ENCODE measurements around the gene RUNX3.

RUNX3 gene

DNA sequence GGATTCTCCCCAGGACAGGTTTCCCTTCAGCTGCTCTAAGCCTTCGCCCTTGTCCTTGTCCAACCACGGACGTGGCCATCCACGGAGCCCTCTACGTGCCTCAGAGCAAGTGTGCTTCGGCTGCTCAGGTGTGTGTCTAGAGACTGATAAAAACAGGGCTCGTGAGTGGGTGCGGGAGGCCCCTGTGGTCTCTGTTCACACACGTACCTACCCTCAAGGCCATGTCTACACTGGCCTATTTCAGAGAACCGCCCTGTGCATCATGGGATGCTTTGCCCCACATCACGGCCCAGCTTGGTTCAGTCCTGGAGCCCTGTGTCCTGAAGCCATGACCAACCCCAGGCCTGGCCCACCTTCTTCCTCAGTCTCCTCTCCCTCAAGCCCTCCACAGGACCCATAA, 24.6 kb upstream of the RUNX3 start:
- Histone ChIP-seq H3K4me3 (ENCODE audit: low read length) (no peak overlapping the region), H3K9ac (ENCODE audit: low read depth, low read length) (no peak overlapping the region), H3K27me3 (ENCODE audit: insufficient read depth, low read length) (no peaks in the 10 kb centered on the region), H3K36me3 (ENCODE audit: insufficient read depth, low read length) (no peaks in the 10 kb centered on the region), H3K4me1 (ENCODE audit: insufficient read depth, low read length) (peaks cover 5% of the 10 kb centered on the region; the same call in 1 of the 2 replicates), H3K9me3 (ENCODE audit: insufficient read depth, low read depth, low read length) (no peaks in the 10 kb centered on the region), H3K27ac (ENCODE audit: low read depth, low read length) (no peak overlapping the region)
- 97% methylated on average over 11 of the region's 11 CpGs for WGBS

DNA sequence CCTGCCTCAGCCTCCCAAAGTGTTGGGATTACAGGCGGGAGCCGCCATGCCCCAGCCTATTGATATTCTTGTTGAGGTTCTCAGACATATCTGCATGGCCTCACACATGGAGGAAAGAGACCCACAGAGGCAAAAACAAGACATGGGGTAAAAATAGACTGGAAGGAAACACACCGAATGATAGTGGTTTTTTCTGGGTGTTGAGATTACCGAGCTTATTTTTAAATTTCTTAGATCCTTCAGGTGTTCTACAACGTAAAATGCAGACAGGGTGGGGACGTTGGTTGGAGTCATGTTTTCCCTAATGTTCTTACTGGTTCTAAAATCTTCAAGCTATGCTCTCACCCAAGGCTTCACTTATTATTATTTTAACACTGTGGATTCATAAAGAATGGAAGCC, 23.9 kb upstream of the RUNX3 start:
- H3K4me1 ChIP-seq (ENCODE audit: insufficient read depth, low read length), result peaks cover 6% of the 10 kb centered on the region; the same call in 1 of the 2 replicates
- 93% methylated on average over 6 of the region's 6 CpGs for WGBS
- H3K36me3 ChIP-seq (ENCODE audit: insufficient read depth, low read length), result no peaks in the 10 kb centered on the region
- H3K27ac ChIP-seq (ENCODE audit: low read depth, low read length), result no peak overlapping the region
- no peaks in the 10 kb centered on the region for H3K9me3 ChIP-seq (ENCODE audit: insufficient read depth, low read depth, low read length)
- H3K9ac ChIP-seq (ENCODE audit: low read depth, low read length), result no peak overlapping the region
- no peak overlapping the region for H3K4me3 ChIP-seq (ENCODE audit: low read length)
- H3K27me3 ChIP-seq (ENCODE audit: insufficient read depth, low read length), result no peaks in the 10 kb centered on the region

DNA sequence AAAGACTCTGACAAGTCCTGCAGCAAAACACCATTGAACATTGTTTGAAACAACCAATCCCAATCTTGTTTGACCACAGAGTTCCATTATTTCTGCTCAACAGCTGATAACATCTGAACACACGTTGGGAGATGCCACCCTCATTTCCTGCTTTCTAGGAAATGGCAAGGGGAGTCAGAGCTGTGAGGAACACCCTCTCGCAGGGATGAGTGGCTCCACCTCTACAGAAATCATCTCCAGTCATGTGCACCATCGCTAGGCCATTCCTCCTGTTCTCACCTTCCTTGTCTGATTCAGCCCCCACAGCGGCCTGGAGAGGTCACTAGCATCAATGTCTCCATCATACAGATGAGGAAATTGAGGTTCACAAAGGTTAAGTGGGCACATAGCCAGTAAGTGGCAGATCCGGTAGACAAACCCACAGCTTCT, 22.4 kb upstream of the RUNX3 start:
- Histone ChIP-seq H3K27me3 (ENCODE audit: insufficient read depth, low read length) (no peaks in the 10 kb centered on the region), H3K9ac (ENCODE audit: low read depth, low read length) (no peak overlapping the region), H3K4me1 (ENCODE audit: insufficient read depth, low read length) (peaks cover 6% of the 10 kb centered on the region; the same call in 1 of the 2 replicates), H3K27ac (ENCODE audit: low read depth, low read length) (no peak overlapping the region), H3K9me3 (ENCODE audit: insufficient read depth, low read depth, low read length) (no peaks in the 10 kb centered on the region), H3K4me3 (ENCODE audit: low read length) (no peak overlapping the region), H3K36me3 (ENCODE audit: insufficient read depth, low read length) (no peaks in the 10 kb centered on the region)
- 67% methylated on average over 5 of the region's 5 CpGs for WGBS

- 91% methylated on average over 2 of the region's 2 CpGs for WGBS
Measured at GRCh38 chr1:24951810-24952412, 21.8 kb upstream of the RUNX3 start.

GRCh38 chr1:24951337-24951736, 21.3 kb upstream of the RUNX3 start:
- Histone ChIP-seq H3K36me3 (ENCODE audit: insufficient read depth, low read length) (no peaks in the 10 kb centered on the region), H3K9ac (ENCODE audit: low read depth, low read length) (no peak overlapping the region), H3K4me3 (ENCODE audit: low read length) (no peak overlapping the region), H3K9me3 (ENCODE audit: insufficient read depth, low read depth, low read length) (no peaks in the 10 kb centered on the region), H3K4me1 (ENCODE audit: insufficient read depth, low read length) (peaks cover 6% of the 10 kb centered on the region; the same call in 1 of the 2 replicates), H3K27me3 (ENCODE audit: insufficient read depth, low read length) (no peaks in the 10 kb centered on the region), H3K27ac (ENCODE audit: low read depth, low read length) (no peak overlapping the region)
- 83% methylated on average over 6 of the region's 6 CpGs for WGBS

More at GRCh38 chr1:24951810-24952412, 21.8 kb upstream of the RUNX3 start:
- no peaks in the 10 kb centered on the region for H3K27me3 ChIP-seq (ENCODE audit: insufficient read depth, low read length)
- H3K9me3 ChIP-seq (ENCODE audit: insufficient read depth, low read depth, low read length), result no peaks in the 10 kb centered on the region
- no peak overlapping the region for H3K27ac ChIP-seq (ENCODE audit: low read depth, low read length)
- H3K36me3 ChIP-seq (ENCODE audit: insufficient read depth, low read length), result no peaks in the 10 kb centered on the region
- H3K4me1 ChIP-seq (ENCODE audit: insufficient read depth, low read length), result peaks cover 6% of the 10 kb centered on the region; the same call in 1 of the 2 replicates
- H3K4me3 ChIP-seq (ENCODE audit: low read length), result no peak overlapping the region
- H3K9ac ChIP-seq (ENCODE audit: low read depth, low read length), result no peak overlapping the region

GRCh38 chr1:24949331-24949881, 19.3 kb upstream of the RUNX3 start:
- peaks cover 6% of the 10 kb centered on the region; the same call in 1 of the 2 replicates for H3K4me1 ChIP-seq (ENCODE audit: insufficient read depth, low read length)
- H3K4me3 ChIP-seq (ENCODE audit: low read length), result no peak overlapping the region
- WGBS, result 78% methylated on average over 12 of the region's 12 CpGs
- no peaks in the 10 kb centered on the region for H3K27me3 ChIP-seq (ENCODE audit: insufficient read depth, low read length)
- H3K27ac ChIP-seq (ENCODE audit: low read depth, low read length), result no peak overlapping the region
- H3K36me3 ChIP-seq (ENCODE audit: insufficient read depth, low read length), result no peaks in the 10 kb centered on the region
- H3K9ac ChIP-seq (ENCODE audit: low read depth, low read length), result no peak overlapping the region
- no peaks in the 10 kb centered on the region for H3K9me3 ChIP-seq (ENCODE audit: insufficient read depth, low read depth, low read length)

GRCh38 chr1:24948079-24948827, 18.2 kb upstream of the RUNX3 start:
- no peak overlapping the region for H3K4me3 ChIP-seq (ENCODE audit: low read length)
- no peaks in the 10 kb centered on the region for H3K36me3 ChIP-seq (ENCODE audit: insufficient read depth, low read length)
- H3K9ac ChIP-seq (ENCODE audit: low read depth, low read length), result no peak overlapping the region
- H3K9me3 ChIP-seq (ENCODE audit: insufficient read depth, low read depth, low read length), result no peaks in the 10 kb centered on the region
- H3K27me3 ChIP-seq (ENCODE audit: insufficient read depth, low read length), result no peaks in the 10 kb centered on the region
- peaks cover 6% of the 10 kb centered on the region; the same call in 1 of the 2 replicates for H3K4me1 ChIP-seq (ENCODE audit: insufficient read depth, low read length)
- H3K27ac ChIP-seq (ENCODE audit: low read depth, low read length), result no peak overlapping the region
- 91% methylated on average over 9 of the region's 9 CpGs for WGBS

DNA sequence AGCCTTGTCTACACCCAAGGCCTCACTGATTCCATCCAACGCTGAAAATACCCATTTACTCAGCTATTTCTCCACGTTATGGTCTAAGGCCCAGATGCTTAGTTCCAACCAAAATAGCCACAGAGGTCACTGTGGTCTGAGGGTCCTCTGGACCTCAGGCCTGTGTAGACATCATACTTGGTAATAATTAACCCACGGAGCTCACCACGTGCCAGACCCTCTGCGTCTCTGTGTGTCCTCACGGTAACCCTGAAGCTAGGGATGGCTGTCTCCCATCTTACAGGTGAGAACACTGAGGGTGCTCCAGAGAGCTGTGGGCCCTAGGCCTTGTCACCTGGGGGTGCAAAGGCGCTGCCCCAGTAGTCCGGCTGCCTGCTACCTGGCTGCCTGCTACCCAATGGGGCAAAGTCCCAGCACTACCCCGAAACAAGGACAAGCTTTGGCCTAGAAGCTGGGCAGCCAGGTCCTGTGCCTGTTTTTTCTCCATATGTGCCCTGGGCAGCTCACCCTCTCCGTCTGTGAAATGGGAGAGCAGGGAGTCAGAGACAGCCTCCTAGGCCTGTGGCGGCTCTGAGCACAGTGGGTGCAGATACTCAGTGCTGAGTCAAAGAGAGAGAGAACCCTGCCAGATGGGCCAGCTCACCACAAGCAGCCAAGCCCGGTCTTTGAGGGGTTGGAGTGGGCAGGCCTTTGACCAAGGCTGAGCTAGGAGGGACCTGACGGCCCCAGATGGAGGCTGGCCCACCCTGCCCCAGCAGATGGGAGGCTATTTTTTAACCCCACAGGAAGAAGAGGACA, 17.0 kb upstream of the RUNX3 start:
- Histone ChIP-seq H3K9ac (ENCODE audit: low read depth, low read length) (no peak overlapping the region), H3K36me3 (ENCODE audit: insufficient read depth, low read length) (no peaks in the 10 kb centered on the region), H3K27ac (ENCODE audit: low read depth, low read length) (no peak overlapping the region), H3K27me3 (ENCODE audit: insufficient read depth, low read length) (no peaks in the 10 kb centered on the region), H3K4me1 (ENCODE audit: insufficient read depth, low read length) (peaks cover 6% of the 10 kb centered on the region; the same call in 1 of the 2 replicates), H3K9me3 (ENCODE audit: insufficient read depth, low read depth, low read length) (no peaks in the 10 kb centered on the region), H3K4me3 (ENCODE audit: low read length) (no peak overlapping the region)
- 92% methylated on average over 13 of the region's 13 CpGs for WGBS

- H3K9me3 ChIP-seq (ENCODE audit: insufficient read depth, low read depth, low read length), result no peaks in the 10 kb centered on the region
- WGBS, result 86% methylated on average over 9 of the region's 10 CpGs
Measured at GRCh38 chr1:24945354-24946326, 15.6 kb upstream of the RUNX3 start.

DNA sequence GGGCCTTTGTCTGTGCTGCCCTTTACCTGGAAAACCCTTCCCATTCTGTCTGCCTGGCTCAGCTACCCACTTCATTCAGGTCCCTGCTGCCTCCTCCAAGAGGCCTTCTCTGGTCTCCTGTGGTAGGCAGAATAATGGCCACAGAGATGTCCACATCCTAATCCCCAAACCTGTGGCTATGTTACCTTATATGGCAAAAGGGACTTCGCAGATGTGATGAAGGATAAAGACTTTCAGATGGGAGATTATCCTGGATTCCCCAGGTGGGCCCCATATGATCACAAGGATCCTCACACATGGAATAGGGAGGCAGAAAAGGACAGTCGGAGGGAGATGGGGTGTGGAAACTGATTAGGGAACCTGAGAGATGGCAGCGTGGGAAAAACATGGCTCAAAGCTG, 14.2 kb upstream of the RUNX3 start:
- no peak overlapping the region for H3K27ac ChIP-seq (ENCODE audit: low read depth, low read length)
- H3K4me1 ChIP-seq (ENCODE audit: insufficient read depth, low read length), result no peaks in the 10 kb centered on the region
- no peaks in the 10 kb centered on the region for H3K36me3 ChIP-seq (ENCODE audit: insufficient read depth, low read length)
- WGBS, result 87% methylated on average over 3 of the region's 3 CpGs
- H3K9me3 ChIP-seq (ENCODE audit: insufficient read depth, low read depth, low read length), result no peaks in the 10 kb centered on the region
- H3K4me3 ChIP-seq (ENCODE audit: low read length), result no peak overlapping the region
- no peaks in the 10 kb centered on the region for H3K27me3 ChIP-seq (ENCODE audit: insufficient read depth, low read length)
- no peak overlapping the region for H3K9ac ChIP-seq (ENCODE audit: low read depth, low read length)

More at GRCh38 chr1:24945354-24946326, 15.6 kb upstream of the RUNX3 start:
- no peak overlapping the region for H3K27ac ChIP-seq (ENCODE audit: low read depth, low read length)
- no peaks in the 10 kb centered on the region for H3K36me3 ChIP-seq (ENCODE audit: insufficient read depth, low read length)
- no peak overlapping the region for H3K4me3 ChIP-seq (ENCODE audit: low read length)
- no peak overlapping the region for H3K9ac ChIP-seq (ENCODE audit: low read depth, low read length)
- H3K27me3 ChIP-seq (ENCODE audit: insufficient read depth, low read length), result no peaks in the 10 kb centered on the region
- H3K4me1 ChIP-seq (ENCODE audit: insufficient read depth, low read length), result peaks cover 6% of the 10 kb centered on the region; the same call in 1 of the 2 replicates

Data from HUES64 (cell line).